ENCODE data around the gene DCLK2.

The DCLK2 gene

DNA sequence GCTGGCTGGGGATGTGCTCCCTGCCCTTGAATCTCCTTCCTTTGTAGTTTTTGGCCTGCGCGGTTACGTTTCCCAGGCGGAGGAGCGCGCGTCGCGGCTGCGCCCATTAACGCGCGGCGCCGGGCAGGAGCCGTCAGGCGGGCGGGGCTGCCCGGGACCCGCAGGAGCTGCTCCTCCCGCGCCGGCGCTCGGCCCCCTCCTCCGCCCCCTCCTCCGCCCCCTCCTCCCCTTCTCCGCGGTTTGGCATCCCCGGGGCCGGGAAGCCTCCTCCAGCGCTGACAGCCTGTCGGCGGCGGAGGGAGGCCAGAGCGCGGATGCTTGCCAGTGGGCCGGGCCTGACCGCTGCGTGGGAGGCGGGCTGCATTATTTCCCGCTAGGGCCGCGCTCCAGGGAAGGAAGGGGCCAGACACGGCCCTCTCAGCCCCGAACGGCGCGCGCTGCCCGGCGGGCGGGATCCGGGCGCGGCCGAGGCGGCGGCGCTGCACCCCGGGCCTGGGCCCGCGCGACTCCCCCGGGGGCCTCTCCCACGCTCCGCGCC is at the start of gene DCLK2:
DCLK2 (plus strand) TSS at position 405 of the 538 bp plus-strand sequence. CDS start 583 bp downstream, outside the sequence.
- DNase-seq (ENCODE audit: low read depth), result peak; percentile 79

DNA sequence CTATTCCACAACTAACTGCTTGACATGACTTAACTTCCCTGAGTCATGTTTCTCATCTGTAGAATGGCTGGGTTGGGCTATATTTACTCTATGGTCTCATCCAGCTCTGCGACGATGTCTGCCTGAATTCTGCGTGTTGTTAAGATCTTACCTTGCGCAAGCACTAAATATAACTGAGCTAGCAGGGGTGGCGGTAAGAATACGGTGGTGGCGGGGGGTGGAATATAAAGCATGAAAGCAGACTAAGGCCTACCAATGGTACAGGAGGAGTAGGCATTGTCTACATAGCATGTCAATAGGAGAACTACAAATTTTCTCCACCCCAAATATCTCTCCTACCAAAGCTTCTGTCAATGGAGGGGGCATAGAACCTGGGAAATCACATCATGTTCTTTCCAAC is 45.7 kb upstream of the DCLK2 start:
- no peak for DNase-seq (ENCODE audit: low read depth)

DNA sequence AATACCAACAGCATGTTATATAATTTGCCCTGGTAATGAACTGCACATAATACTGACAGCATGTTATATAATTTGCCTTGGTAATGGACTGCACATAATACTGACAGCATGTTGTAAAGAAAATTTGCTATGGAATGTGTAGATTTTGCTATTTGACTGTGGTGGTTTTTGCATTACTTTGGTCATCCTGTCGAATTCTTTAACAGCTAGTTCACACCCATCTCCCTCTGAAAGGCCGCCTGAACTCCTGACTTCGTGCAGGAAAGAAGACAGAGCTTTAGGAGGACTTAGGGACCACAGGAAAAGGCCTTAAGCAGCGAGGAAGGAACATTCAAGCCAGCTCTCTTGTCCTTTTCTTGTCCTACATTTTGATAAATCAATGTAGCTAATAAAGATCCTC is 45.2 kb upstream of the DCLK2 start:
- DNase-seq (ENCODE audit: low read depth), result no peak

DNA sequence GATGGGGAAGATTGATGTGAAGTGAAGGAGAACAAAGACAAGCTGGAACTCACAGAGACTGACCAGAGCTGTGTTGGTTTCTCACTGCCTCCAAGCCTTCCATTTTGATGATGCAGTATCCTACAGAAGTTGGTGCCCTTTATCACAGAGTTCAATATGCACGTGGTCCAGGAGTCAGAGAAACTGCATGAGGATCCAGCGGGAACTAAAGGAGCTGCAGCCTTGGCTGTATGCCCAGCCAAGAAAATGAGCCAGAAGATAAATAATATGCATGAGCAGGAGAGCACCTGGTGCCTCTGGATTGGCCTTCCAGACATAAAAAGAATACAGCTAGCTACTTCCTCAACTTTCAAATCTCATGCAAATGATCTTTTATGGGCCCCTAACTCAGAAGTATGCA is 44.3 kb upstream of the DCLK2 start:
- DNase-seq (ENCODE audit: low read depth), result no peak

DNA sequence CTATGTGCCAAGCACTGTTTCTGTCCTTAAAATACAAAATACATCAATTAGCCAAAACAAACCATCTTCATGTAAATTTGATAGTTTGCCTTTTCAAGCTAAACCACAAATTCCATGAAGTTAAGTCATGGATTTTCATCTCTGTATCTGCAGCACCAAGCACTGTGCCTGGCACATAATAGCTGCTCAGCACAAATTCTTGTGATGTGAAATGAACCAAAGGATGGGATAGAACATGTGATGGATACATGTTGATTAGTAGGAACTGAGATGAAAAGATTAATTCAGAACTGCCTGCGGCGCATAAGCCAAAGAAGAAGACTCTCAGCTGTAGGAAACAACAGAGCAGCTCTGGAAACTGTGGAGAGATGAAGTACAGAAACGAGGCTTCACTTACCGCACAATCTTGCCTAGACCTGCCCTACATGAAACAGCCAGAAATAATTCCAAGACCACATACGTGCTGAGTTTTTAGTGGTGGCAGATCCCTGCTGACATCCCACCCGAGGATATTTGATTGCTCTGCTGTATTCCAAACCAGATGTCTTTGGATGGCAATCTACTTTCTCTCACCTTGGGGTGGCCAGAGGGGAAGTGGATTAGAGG is 40.9 kb upstream of the DCLK2 start:
- DNase-seq (ENCODE audit: low read depth), result no peak

DNA sequence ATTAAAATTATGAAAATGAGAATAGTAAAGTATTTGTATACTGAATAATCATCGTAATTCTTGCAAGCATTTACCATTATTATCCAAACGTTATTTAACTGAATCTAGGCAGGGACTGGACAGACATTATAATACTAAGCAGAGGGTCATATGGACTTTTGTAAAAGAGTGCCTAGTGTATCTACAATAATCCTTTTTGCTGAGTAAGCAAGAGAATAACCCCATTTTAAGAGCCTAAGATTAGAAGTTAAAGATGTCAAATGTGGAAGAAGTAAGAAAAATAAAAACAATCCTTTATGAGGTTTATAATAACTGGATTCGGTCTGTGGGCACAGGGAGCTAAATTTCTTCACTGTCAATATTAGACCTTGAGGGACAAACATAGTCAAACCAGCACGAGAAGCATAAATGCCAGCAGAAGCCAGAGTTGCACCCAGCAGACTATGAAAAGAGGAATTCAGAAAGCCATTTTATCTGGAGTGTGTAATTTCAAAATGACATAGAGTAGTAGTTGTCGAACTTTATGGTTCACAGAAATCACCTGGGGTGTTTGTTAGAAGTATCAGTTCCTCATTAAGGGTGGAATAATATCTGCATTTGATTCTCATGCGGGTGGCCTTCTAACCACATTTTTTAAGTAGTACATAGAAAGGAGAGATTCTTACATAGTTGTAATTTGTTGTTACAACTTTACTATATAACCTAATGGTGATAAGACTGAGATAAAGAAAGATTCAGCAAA is 39.7 kb upstream of the DCLK2 start:
- no peak for DNase-seq (ENCODE audit: low read depth)

DNA sequence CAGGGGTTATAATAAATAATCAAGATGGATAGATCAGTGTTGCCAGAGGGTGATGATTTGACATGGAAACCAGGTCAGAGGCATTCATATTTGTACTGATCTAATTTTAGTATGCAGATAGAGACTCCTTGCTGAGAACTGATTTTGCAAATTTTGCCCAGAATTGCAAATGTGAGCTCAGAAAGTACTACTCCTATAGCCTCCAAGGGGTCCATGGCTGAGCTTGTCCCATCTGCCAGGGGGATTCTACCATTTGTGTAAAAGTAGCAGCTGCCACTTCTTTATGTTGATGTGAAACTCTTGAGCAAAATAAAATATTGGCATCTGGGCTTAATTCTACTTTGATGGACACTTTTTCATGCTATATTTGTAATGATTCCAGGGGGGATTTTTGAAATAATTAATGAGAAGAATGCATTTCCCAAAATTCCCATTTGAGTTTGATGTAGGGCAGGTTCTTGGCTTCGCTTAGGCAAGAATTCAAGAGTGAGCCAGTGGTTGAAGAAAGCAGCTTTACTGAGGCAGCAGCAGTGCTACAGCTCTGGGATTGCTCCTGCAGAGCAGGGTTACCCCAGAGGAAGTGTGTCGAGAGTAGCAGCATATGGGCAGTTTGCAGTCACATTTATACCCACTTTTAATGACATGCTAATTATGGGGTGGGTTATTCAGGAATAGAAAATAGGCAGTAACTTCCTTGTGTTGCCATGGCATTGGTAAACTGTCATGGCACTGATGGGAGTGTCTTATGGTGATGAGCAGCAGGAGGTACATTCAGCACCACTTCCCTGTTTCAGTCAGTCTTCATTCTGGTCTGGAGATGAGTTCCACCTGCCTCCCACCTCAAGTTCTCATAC is 38.7 kb upstream of the DCLK2 start:
- no peak for DNase-seq (ENCODE audit: low read depth)

DNA sequence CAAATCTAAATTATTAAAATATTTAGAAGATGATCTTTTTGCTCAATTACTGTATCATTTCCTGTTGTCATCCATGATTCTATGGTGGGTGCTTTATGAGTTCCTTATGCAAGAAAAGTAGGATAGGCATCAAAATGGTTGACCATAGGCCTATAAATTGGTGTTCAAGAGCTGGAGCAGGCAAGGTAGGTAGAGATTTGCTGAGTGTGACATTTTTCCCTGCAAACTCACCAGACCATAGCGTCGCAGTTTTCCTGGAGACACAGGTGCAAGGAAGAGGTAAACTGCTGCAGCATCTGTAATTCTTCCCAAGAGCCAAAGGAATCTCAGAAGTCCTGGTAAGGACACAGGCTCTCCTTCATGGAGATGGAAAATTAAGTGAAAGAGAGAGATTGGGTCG is 33.7 kb upstream of the DCLK2 start:
- DNase-seq (ENCODE audit: low read depth), result no peak

DNA sequence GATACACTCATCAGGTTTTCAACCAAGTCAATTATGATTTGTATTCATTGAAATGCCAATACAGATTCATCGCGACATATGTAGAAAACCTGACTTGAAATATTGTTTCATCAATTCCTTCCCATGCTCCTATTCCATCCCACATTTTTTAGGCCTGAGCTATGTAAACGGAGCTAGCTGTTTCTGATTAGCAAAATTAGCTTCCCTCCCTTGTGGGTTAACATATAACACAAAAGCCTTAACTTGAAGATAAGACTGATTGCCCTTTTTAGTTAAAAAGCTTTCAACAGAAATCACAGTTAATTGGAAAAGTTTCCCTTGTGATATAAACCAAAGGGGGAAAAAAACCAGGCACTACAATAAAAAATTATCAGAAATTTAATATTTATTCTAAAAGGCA is 32.8 kb upstream of the DCLK2 start:
- no peak for DNase-seq (ENCODE audit: low read depth)

DNA sequence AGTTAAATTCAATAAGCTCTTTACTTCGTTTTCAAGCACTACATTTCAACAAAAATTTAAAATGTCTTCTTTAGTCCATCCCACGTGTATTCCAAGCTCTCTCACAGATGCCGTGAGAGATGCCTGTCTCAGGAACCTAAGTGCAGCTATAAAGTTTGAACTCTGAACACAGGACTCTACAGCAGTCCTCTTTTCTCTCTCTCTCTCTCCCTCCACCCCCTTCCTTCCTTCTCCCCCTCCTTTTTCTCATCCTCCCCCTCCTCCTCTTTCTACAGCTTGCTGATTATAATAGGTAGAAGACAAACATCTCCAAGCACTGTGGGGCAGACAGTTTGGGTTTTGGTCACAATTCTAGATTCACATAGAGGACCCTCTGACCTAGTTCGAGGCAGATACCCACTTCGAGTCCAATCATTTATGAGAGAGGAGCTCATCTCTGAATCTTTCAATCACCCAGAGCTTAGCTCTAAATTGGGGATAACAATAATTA is 31.5 kb upstream of the DCLK2 start:
- DNase-seq (ENCODE audit: low read depth), result no peak

DNA sequence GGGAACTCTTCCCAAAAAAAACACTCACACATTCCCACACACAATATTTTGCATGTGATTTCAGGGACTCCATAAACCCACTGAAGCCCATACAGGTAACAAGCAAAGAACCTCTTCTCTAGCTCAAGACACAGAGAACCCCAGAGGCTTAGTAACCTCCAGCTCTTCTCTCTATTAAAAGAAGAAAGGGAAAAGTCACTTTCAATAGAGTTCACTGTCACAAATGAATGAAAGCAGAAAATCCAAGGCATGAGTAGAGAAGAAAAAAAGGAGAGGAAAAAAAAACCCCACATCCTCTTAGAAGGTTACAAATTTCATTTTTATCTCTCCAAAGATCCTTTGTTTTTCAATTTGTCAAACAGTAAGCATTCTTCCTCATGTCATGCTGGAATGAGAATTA is 30.7 kb upstream of the DCLK2 start:
- no peak for DNase-seq (ENCODE audit: low read depth)

DNA sequence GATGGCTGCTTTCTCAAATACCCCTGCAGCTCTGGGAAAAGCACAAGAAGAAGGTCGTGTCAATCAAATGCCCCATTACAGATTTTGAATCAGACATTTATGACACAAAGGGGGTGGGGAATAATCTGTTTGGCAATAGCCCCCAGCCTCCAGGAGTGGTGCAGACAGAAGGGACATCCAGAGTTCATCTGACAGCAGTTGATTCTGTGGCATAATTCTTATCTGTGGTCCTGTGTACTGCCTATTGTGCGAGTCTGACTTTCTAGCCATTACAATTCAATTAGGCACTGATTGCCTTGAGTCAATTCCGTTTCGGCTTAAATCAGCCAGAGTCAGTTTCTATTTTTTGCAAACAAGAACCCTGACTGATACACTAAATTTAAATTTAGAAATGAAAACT is 28.6 kb upstream of the DCLK2 start:
- DNase-seq (ENCODE audit: low read depth), result no peak

DNA sequence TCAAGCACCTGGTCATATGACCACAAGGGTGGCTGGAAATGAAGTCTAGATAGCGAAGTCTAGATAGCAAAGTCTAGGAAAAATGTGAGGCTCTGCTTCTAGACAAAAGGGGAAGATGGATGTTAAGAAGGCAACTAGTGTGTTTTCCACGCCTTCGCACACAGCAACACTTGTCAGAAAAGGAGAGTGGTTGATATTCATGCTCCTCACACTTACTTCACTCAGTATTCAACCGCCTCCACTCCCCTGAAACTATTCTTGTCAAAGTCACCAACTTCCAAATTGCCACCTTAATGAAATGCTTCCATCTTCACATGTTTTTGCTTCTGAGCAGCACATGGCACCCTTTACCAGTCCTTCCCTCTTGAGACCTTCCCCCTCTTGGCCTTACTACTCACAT is 27.7 kb upstream of the DCLK2 start:
- DNase-seq (ENCODE audit: low read depth), result no peak

DNA sequence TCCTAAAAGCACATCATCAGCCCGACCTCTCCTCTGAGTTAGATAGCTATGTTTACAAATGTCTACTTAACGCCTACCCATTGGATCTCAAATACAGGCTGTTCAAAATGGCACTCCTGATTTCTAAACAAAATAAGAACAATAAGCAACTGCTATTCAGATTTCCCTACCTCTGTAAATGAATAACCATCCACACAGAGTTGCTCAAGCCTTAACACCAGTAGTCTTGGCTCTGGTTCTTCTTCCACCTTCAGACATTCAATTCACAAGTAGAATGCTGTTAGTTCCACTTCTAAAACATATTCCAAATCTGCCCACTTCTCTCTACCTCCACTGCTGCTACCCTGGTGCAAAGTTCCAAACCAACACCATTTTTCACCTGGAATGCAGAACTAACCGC is 27.1 kb upstream of the DCLK2 start:
- DNase-seq (ENCODE audit: low read depth), result no peak

DNA sequence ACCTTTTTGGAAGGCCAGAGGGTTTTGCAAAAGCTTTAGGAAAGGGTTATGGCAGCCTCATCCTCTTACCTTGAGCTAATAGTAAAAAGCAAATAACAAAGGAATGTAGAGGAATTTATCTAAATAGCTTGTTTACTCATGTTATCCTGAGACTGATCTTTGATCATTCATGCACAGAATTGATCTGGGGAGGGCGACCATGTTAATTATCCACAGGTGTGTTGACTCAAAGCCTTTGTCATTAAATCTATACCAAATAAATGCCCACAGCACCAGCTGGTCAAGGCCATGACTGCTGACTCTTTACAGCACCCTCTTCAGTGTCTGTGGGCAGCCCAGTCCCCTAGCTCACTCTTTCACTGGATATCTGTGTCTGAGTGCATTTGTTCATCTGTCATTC is 22.8 kb upstream of the DCLK2 start:
- no peak for DNase-seq (ENCODE audit: low read depth)

DNA sequence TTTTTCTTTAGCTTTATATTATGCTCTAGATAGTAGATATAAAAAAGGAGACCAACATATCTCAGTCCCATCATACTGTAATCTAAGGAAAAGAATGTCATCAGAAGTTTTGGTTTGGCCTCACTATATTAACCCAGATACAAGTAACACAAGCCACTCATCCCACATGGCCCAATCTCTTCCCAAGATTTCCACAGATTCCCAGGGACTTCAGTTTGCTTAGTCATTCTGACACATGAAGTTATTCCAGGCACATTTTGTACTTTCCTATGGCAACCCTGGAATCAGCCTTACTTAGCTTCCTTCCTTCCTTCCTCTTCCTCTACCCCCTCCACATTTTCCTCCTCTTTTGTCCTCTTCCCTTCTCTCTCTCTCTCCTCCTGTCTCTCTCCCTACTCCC is 21.7 kb upstream of the DCLK2 start:
- DNase-seq (ENCODE audit: low read depth), result peak; percentile 37

DNA sequence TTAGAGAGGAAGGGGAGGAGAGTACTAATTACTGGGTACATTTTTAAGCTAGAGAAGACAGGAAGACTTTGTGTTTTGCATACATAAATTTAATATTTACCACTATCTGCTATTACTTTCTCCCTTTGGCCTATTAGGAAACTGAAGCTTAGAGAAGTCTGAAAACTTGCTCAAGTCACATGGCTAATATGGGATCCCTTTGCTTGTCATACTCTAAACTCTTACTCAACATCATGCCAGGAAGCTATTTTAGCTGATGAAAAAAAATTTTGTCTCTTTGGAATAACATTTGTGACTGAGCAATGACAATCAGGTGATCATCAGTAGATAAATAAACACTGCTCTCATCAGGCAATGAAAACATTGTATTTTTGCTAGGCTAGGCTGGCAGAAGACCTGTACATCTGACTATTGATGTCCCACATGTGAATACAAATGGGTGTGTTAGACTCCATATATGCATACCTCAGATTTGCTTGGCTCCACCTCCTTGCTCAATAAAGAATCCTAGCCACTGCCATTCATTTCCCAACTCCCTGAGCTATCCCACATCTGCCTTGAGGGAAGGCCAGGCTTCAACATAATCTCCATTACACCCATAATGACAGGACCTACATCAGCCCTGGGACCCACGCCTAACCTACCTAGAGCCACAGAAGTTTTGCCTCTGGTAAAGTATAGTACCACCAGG is 17.0 kb upstream of the DCLK2 start:
- DNase-seq (ENCODE audit: low read depth), result no peak

DNA sequence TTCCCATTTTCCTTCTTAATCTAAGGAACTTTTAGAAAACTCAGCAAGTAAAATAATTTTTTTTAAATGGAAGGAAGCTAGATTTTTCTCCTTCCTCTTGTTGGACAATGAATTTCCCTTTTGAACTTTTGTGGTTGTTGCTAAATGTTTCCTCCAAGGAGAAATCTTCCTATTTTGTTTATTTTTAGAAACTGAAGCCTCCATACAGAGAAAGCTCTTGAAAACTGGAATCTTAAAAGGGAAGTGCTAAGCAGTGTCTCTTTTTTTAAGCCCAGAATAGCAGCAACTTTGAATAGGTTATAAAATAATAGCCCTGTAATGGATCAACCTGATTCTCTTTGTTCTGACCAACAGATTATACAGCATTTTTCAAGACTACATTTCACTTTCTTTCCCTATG is 15.1 kb upstream of the DCLK2 start:
- no peak for DNase-seq (ENCODE audit: low read depth)

DNA sequence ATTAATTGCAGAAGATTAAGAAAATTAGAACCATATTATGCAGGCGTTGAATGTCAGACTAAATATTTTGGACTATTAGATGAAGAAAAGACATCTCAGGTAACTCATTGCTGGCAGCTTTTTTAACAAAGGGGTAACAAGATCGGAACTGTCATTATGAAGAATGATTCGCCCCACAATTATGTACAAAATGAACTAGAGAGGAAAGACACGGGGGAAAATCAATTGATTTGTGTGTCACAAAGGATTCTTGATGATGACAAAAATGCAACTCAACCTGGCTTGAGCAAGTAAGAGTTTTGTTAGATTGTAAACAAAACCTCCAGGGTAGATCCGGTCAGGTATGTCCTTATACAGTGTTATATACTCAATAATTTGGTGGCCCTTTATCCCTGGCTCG is 12.5 kb upstream of the DCLK2 start:
- DNase-seq (ENCODE audit: low read depth), result no peak

DNA sequence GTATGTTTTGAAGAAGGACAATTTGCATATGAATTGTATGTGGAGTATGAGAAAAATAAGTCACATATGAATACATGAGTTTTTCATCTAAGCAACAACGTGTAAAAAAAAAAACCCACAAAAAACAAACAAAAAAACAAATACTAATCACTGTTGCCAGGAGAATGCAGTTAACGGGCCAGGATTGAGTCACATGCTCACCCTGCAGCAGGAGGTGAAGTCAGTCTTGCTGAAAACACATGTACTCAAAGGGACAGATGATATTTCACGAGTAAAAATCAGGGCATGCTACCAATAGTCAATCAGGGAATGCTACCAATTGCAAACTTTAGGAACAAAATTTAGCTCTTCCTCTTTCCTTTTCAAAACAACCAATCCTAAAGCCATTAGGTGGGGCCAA is 10.4 kb upstream of the DCLK2 start:
- DNase-seq (ENCODE audit: low read depth), result no peak

DNA sequence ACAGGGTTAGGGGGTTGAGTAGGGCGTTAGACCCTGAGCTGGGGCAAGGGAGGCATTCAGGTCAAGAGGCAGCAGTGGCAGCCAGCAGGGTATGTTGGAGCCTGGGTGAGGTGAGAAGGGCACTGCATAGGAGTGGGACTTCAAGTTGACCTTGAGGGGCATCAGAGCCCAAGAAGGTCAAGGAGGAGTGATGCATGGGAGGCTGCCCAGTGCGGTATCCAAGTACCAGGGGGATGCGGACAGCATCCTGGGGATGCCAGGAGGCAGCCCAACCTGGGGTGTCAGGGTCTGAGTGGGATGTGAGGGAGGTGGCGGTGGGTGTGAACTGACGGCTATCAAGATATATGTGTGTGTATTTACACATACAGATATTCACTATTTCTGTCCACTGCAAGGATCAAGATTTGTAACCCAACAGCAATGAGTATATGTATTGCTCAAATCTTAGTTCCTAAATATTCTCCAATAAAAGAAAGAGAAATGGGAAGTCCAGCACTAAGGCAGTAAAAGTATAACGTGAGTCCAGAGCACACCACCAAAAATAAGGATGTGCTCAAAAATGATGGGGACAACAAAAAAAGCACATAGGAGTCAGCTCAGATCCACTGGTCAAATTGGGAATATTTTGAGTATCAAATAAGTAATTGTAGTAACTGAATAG is 9.8 kb upstream of the DCLK2 start:
- no peak for DNase-seq (ENCODE audit: low read depth)

DNA sequence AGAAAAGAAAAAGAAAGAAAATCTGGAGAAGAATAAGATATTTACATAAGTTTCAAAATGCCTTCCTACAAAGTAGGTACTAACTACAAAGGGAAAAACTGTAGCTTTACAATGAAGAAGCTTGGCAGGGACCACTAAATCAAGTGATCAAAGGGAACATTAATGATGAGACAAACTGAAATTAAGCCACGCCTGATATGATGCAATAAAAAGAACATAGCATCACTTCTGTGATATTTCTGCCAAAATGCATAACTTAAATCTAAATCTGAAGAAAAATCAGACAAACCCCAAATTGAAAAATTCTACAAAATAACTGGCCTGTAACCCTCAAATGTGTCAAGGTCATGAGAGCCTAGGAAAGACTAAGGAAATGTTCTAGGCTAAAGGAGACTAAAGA is 8.9 kb upstream of the DCLK2 start:
- no peak for DNase-seq (ENCODE audit: low read depth)

All from ELR (cell line).